Smooth muscle cell of the brain vasculature (primary cell): ENCODE data around the gene ATP1B1.

Experiments
- DNase-seq: peaks from one replicate; pipeline ENCODE4 v3.0.0-alpha.2; 2012; ENCODE audit warnings: low read depth, low spot score

Gene ATP1B1

DNA sequence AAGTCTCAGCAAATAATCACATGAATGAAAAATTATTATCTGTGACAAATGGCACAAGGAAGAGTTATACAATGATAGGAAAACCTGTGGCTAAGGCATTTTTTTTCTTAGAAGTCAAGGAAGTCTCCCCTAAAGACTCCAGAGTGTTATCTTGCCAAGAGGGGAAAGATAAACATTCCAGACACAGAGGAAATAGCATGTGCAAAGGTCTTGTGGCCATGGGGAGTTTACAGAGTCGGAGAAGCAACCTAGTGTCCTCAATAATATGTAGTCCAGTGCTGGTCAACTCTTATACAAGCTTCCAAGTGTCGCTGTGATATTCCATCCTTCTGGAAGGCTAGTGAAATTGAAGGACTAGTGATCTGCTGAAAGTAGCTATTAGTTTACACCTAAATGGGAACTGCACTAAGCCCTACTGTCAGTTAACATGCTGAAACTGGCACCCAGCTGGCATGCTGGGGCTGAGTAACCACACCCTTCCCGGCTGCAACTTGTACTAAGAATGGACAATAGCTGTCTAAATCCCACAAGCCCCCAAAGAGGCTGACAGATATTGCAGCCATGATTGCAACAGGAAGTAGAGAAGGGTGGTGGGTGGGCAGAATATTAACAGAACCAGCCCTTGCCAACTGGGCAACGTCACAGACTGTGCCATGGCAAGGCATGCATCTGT is 11.5 kb upstream of the ATP1B1 start:
- DNase-seq, result no peak

DNA sequence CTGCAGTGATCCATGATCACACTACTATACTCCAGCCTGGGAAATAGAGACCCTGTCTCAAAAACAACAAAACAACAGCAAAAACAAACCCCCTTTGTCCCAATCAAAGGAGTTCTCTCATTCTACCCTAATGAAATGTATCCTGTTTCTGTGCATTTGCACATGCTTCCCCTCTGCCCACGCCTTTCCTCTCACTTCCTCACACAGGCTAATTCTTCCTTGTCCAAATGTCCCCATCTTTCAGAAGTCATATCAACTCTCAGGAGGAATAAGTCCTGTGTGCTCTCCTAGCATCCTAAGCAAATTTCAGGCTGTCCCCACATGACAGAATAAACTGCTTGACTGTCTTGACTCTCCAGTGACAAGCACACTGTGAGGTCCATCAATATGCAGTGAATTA is 8.1 kb upstream of the ATP1B1 start:
- DNase-seq, result no peak

DNA sequence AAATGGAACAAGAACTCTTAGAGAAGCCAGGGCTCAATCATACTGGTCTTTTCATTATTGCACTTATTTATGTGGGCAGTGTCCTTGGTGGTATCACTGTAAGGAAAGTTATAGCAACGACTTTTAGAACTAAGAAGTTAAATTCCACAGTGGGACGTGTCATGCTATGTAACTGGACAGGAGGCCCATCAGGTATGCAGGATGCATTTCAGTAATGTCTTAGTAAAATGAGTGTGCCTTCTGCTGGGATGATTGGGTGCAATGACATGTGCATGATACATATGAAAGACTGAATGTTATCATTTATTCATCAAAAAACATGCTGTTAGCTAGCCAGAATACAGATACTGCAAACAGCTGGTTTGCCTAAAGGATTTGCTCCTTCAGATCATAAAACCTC is 6.9 kb upstream of the ATP1B1 start:
- DNase-seq, result no peak

DNA sequence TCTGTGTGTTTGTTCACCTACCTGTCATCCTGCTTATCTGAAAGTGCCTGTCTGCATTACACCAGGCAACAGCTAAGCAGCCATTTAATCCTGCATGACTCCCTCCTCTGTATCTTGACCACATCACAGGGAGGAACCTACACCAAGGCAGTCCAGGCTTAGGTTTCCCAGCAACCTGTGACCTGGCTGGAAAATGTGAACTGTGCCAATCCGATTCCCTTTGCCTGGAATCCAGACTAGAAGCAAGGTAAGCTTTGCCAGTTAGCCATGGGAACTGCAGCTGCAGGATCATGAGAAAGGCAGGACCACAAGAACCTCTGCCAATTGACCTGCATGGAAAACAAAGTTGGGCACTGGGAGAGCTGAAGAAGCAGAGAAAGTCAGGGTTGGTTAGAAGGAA is 6.3 kb upstream of the ATP1B1 start:
- no peak for DNase-seq

DNA sequence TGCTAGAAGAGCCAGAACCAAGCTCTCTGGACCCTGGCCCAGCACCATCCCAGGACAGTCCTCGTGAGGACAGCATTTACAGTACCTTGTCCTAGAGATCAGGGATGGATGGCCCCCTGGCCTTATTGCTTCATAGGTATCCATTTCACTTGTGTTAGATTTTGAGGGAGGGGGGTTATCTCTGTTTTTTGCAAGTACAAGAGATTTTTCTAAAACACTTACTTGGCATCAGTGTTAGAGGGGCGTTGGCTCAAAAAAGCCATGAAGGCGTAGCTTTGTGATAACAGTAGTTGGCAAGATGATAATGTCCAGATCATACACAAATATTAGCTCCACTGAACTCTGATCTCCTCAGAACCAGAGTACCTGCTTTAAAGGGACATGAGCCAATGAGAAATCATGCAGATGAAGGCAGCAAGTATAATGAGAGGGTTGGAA is 5.8 kb upstream of the ATP1B1 start:
- DNase-seq, result no peak

DNA sequence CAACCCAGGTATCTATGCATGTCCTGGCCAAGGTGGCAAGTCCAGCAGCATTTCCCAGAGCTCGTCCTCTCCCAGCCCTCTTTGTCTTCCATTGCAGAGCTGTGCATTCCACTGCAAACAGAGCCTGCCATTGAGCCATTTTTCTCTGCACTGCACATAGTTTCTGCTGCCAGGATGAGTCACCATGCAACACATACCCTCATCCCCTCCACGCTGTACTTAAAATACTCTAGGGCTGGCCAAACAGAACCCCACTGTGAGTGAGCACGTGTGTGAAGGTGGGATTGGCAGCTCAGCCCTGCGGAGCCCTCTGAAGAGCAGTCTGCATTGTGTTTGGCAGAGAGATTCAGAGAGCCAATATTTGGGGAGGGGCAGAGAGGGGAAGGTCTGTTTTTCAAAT is 3.9 kb upstream of the ATP1B1 start:
- DNase-seq, result no peak

DNA sequence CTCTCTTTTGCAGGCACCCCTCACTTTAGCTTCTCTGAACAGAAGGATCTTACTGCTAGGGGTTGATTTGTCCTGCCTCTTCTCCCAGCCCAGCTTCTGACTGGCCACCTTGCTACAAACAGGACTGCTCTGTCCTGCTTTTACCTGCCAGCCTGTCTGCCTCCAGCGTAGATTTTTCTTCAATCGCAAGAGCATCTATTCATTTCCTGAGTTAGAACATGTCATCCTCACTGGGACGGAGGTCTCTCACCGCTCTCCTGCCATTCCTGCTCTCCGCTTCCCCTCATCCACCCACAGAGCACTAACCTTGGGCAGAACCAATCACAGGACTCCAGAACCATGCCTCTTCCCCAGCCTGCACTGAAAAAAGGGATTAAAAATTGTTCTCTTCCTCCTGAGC is 3.5 kb upstream of the ATP1B1 start:
- no peak for DNase-seq

DNA sequence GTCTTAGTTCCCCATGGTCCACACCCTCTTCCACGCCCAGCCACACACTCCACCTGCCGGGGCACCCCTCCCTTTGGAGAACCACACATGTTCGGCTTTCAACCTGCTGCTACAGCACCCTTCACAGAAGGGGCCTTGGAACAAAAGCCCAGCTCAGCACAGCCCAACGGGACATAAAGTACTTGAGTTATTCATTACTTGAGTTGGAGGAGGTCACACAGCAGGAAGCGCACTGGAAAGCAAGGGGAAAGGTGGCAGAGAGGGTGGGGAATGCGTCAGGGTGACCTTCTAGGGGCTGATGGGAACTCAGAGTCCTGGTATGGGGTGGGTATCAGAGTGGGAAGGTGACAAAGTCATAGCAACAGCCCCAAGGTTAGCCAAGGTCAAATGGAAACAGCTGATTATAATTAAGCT is 3.0 kb upstream of the ATP1B1 start:
- no peak for DNase-seq

DNA sequence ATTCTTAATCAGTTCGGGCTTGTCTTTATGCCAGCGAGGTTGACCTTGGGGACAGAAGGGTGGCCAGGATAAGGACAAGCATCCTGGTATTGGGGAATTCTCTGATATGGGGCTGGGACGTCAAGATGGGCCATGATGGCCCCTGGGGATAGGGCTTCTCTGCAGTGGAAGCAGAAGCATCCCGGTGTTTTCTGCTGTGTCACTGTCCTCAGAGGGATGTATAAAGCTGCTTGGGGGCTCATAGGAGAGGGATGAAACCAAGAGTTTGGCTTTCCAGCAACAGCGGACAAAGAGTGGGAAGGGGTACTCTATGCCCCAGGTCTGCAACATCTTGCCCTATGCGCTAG is 1.4 kb upstream of the ATP1B1 start:
- DNase-seq, result no peak

DNA sequence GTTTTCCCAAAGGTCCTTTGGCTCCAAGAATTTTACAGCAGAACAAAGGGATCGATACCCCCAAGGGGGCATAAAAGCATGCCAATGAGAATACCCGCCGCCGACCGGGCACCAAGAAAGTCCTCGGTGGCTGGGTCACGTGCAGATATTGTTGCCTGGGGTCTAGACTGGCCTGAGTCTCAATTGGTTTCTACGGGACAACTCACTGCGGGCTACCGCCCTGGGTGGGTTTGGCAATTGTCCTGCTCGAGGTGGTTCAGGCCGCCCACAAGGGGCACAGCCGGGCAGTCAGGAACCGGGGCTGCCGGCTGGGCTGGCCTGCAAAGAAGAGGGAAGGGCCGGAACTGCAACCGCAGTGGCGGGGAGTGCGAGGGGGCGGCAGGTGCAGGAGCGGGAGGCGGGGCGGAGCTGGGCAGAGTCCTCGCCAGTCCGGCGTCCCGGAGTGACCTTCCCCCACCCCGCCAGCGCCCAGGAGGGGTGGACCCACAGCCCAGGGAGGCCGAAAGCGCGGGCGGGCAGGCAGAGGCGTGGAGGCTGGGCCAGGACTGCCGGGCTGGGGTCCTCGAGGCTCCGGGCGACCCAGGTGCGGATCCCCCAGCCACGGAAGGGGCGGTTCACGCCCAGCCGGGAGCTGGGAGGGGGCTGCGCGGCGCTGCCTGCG is 926 bp upstream of the ATP1B1 start:
- DNase-seq, result no peak

DNA sequence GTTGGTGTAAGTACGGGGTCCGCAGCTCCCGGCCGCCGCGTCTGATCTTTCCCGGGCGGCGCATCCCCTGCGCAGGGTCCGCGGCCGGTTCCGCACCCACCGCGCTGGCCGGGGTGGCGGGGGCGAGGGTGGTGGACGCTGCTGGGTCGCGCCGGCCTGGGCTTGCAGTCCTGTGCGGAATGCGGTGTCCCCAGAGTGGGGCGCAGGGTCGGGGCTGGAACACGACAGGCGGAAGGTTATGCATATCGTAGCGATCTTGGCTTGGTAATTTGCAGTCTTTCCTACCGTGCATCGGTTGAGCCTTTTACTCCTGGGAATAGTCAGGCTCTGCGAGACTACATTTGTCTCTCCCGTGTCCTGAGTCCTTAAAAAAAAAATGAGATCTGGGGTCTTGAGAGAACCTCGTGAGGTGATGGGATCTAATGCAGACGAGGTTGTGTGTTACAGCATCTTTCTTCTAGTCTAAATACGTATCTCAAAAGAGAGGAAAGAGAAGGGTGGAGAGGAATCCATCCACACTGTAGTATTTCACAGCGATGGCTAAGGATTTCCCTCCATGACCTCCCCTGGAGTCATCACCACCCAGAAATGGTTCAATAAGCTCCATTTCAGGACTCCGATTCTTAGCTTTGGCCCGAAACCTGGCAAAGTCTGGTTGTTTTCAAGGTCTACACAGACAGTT is 572 bp downstream of the ATP1B1 start:
- no peak for DNase-seq

DNA sequence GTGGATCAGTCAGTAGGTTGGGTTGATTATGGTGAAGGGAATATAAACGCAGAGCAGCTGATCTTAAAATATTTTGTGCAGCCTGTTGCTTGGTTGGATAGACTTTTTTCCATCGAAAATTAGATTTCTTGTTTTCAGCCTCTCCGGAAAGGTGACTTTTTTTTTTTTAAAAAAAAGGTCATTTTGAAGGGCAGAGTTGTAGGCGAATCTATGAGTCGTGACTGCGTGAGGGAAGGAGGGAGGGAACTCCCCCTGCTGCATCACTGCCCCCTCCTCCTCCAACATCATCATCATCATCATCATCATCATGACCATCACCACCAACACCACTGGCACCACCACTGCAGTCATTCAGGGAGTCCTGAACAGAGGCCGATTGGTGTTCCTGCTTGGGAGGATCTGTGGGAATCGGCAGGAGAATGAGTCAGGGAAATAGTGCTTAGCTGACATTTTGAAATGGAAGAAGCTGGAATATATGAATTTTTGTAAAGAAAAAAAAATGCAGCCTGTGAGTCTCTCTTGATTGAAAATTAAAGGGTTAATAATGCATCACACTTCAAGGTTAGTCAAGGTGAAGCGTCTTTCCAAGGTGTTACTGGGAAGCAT is 1.2 kb downstream of the ATP1B1 start:
- no peak for DNase-seq

DNA sequence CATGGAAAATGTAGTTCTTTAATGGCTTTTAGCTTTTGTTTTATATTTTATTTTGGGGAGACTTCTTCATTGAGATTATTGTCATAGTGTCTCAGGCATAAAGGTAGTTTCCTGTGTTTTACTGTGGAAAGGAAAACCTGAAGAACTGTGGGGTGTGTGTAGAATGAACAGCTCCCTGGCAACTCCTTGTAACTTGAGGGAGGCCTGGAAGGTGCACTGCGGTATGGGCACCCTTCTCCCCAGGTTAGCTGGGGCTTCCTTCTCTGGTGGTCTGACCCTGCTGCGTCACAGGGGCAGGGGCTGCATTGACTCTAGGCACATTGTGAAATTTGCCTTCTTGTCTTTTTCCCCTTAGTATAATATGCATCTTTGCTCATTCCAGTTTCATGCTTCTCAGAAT is 1.7 kb downstream of the ATP1B1 start:
- DNase-seq, result no peak

DNA sequence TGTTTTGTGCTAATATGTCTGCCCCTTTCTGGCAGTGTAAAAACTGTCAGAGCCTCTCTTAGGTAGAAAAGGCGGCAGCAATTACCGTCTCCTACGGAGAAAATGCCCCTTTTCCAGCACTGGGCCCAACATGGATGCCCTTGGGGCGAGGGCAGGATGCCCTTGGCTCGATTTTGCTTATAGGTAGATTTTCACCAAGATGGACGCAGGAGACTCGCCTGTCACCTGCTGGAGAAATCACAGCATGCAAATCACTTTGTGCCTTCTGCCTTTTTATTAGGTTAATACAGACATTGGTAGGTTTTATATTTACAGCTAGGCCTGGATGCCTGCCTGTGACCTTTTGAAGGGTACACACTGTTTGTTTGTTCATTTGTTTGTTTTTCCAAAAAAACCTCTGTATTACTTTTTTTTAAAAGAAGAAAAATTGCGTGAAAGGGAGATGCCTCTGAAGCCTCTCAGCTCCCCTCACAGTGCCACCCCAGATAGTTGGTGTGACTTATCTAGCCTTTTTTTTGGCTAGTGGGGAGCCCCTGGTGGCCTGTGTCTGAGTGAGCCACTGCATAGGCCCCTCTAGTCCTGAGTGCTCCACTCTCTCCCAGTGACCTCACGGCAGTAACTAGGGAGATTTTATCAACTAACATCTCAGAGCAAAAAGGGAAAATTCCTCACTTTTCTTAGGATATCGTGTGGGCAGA is 2.5 kb downstream of the ATP1B1 start:
- no peak for DNase-seq

DNA sequence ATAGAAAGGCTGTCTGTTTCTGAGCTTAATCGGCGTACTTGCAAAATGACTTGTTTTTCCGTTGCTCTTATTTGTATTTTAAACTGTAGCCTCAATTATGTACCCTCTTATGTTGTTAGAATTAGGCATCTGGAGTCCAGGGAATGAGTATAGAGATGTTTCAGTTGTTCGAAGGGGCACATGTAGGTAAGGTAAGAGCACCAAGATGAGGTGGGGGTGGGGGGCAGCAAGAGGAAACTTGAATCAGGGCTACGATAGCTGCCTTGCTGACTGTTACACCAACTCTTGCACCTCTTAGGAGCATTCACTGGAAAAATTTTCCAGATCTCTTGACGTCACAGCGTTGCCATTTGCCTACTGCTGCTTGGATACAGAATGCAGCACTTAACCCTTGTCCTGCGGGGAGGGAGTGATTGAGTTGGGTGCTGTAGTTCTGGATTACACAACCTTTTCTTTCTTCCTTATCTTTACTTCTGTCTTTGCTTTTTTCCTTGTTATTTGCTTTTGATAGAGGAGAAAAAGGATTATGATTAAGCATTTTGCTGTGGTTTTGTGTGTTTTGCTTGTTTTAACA is 3.2 kb downstream of the ATP1B1 start:
- no peak for DNase-seq

DNA sequence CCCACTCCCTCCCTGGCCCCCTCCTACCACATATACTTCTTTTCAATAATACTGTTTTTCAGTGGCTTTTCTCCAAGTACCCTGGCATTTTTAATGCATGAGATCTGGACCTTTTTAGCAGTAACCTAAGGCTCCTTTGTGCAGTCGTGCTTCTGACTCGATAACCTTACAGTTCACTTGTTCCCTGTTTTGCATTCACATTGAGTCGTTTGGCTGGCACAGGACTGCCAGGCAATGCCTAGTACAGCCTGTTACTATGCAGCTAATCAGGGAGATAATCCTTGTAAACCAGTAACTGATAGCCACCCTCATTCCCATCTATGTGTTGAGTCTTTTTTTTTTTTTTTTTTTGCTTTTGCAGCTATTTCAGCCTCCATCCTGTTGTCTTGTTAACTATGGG is 3.7 kb downstream of the ATP1B1 start:
- no peak for DNase-seq

DNA sequence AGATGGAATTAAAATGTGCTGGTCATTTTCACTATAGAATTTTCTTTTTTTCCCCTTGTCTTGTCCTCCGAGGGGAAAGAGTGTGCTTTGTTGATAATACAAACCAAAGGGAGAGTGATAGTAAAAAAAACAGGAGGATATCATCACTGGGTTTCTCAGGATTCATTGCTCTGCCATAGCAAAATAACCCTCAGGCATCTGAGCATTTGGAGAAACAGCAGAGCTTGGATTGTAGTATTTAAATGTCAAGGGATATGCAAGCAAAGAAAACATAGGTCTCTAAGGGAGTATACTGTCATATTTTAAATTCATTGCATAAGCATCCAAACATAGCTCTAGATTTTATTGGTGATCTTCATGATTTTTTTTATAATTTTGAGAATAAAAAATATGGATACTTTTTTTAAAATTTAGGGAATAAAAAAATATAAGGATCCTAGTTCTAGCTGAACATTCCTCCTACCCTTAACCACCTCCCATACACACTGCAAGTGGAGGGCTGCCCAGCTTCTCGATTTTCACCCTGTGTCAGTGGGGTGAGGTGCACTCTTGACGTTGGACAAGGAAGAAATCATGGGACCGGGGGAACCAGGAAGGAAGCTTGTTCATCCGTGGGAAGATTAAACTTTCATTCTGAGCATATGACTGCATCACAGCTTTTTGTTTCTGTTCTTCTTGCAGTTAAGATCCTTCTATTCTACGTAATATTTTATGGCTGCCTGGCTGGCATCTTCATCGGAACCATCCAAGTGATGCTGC is 4.4 kb downstream of the ATP1B1 start:
- no peak for DNase-seq

DNA sequence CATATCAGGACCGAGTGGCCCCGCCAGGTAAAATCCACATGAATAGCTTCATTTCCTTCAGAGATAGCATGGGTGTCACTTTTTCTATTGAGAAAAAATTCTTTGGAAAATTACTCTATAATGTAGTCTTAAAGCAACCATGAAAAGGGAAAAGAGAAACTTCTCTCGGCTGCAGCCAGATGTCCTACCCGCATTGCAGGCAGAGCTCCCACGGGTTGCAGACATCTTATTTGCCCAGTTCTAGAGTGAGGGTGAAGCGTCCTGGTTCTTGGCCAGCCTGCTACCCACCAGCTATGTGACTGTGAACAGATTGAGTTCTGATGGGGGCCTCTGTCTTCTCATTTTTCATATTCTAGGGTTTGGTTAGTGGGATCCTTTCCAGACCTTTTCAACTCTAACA is 5.0 kb downstream of the ATP1B1 start:
- DNase-seq, result no peak

DNA sequence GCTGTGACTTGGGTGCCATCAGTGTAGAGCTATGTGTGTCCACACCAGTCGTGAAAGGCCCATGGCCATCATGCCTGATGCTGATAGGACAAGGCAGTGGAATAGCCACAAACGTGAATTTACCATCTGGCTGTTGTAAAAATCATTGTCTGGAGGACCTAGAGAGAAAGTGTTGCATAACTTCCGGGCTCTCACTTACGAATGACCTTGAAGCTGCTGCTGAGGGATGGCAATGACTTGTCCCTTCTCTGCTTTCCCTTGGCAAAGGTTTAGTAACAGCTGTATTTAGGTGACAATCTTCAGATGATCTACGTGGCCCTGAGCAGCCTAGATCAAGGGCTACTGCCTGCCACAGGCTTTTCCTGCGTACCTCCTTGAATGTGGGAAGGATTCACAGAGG is 5.8 kb downstream of the ATP1B1 start:
- no peak for DNase-seq

DNA sequence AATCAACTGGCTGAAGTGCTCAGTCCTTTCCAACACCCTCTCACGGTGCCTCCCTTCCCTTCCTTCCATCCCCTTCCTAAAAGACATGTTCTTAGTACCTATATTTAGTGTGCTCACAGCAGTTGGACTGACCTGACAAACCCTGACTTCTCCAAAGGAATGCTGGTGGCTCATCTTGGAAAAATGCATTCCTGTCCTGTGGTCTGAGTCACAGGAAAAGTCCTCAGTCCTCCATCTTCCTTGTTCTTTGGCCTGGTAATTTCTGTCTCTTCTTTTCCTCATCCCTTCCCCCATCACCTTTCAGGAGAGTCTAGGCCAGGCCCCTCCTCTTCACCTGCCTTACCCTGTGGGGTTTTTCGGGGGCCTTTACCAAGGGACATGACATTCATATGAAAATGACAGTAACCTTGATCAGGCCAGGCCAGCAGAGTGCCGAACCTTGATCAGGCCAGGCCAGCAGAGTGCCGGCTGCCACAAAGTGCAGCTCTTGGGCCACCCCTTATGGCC is 7.2 kb downstream of the ATP1B1 start:
- no peak for DNase-seq
